GM19025 (cell line): ENCODE measurements around the gene ZNF101.

Source experiments
- ATAC-seq: cut with Tn5 transposase; IDR thresholded peaks from one replicate; pipeline ENCODE4 v1.9.1; 2021; ENCODE audit warnings: mild to moderate bottlenecking, low read depth, moderate library complexity; ENCODE audit not compliant: unreplicated experiment

The ZNF101 gene

GRCh38 chr19:19668230-19669012 lies at the start of gene ZNF101:
Gene ZNF101, plus strand, starts transcription at chr19:19668839. Its CDS starts 125 bp downstream, at chr19:19668964.
- ATAC-seq: peak; percentile 61

DNA sequence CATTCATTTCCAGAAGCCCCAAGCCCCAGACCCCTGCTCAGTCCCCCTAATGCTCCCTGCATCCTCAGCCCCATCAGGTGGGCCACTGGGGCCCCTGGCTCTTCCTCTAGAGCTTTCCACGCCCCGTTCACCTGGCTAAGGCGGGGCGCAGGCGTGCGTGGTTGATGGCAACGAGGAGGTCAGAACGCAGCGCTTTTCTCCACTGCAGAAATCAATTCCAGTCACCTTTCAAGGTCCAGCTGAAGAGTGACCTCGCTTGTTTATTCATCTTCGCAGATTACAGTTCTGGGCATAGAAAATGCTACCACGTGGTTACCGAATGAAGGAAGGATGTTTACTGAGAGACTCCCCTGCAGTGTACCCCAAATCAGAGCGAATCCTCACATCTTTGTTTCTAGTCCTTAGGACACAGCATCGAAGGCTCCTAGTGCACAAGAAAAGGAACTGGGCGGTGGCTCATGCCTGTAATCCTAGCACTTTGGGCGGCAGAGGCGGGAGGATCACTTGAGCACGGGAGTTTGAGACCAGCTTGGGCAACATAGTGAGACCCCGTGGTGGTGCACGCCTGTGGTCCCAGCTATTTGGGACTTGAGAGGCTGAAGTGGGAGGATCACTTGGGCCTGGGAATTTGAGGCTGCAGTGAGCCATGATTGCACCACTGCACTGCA lies 49.3 kb upstream of the ZNF101 start:
- no peak for ATAC-seq

- no peak for ATAC-seq
Observed at GRCh38 chr19:19619849-19620210, 48.8 kb upstream of the ZNF101 start.

GRCh38 chr19:19623383-19623782 lies 45.3 kb upstream of the ZNF101 start:
- ATAC-seq: no peak

GRCh38 chr19:19624032-19624570 lies 44.5 kb upstream of the ZNF101 start:
- no peak for ATAC-seq

DNA sequence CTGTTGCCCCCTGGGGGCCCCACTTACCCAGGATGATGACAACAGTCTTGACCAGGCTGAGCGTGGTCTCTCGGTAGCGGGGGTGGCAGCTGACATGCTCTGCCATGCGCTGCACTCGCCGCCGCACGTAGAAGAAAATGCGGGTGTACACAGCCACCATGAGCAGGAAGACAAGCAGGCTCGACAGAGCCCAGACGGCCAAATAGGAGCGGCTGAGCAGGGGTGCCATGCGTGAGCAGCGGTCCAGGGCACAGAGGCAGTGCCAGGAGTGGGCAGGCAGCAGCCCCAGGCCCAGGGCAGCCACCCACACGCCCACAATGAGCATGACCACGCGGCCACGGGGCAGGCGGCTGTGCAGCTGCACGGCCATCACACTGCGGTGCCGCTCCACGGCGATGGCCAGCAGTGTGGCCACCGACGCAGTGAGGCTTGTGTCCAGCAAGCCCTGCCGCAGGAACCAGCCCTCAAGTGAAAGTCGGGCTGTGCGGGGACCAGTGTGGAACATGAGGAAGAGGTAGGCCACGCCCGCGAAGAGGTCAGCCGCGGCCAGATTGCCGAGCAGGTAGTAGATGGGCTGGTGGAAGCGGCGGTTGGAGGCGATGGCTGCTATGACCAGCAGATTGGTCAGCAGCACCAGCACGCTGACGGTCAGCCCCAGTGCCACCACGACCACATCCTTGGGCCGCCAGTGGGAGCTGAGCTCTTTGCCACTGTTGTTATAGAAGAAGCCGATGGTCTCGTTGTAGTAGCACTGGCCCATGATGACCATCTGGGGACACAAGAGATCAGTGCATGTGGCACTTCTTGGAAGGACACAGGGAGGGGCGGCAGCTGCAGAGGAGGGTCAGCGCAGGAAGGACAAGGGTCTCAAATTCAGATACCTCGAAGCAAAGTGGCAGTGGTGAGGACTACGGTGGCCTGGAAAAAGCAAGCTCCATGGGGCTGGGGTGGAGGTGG lies 41.8 kb upstream of the ZNF101 start:
- no peak for ATAC-seq

- peak; percentile 64 for ATAC-seq
Observed at GRCh38 chr19:19627621-19628500, 40.8 kb upstream of the ZNF101 start, which contains the start of gene LPAR2. Gene LPAR2, minus strand, starts transcription at chr19:19628220. Its CDS starts 945 bp downstream, at chr19:19627275.

- peak; percentile 8 for ATAC-seq
Observed at GRCh38 chr19:19628501-19629134, 40.0 kb upstream of the ZNF101 start.

DNA sequence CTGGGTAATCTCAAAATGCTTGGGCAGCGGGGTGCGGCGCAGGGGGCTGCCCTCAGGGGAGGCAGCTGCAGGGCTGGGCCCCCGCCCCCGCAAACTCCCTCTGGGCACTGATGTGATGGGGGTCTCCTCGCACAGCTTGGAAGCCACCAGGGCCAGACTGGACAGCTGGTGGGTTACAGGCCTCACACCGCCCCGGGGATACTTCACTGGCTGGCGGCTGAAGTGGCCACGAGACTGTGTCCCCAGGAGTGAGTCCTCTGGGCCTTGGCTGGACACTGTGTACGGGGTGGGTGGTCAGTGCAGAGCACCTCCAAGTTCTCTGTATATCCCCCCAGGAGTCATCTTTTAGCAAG lies 38.6 kb upstream of the ZNF101 start:
- no peak for ATAC-seq

- no peak for ATAC-seq
Observed at GRCh38 chr19:19630426-19630825, 38.2 kb upstream of the ZNF101 start.

DNA sequence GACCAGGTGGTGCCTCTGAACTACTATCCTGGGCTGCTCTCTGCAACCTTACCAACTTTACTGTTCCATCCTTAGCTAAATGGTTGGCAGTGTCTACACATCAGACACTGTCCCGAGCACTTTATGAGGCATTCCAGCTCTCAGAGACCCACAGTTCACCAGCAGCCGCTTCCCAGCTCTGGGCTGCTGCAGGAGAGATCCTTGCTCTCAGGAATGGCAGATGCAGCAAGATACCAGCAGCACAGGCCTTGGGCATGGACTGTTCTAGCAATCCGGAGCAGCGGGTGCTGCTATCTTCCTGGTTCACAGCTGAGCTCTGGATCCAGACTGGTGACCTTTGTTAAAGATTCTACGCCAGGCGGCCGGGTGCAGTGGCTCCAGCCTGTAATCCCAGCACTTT lies 37.3 kb upstream of the ZNF101 start:
- no peak for ATAC-seq

DNA sequence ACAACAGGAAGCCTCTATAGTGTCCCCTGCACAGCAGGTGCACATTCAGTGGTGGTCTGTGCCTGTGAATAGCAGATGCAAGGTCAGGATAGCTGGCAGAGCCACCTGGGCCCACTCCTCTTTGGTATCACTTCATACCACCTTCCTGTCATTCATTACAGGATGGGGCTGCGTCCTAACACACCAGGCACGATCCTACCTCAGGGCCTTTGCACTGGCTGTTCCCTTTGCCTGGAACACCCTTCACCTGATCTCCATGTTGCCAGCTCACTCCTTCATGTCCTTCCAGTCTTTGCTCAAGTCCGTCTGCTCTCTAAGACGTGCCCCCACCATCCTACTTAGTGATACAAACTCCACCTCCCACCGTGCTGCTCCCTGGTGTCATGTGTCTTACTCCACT lies 36.0 kb upstream of the ZNF101 start:
- no peak for ATAC-seq

GRCh38 chr19:19633711-19634515 lies 34.7 kb upstream of the ZNF101 start:
- no peak for ATAC-seq

DNA sequence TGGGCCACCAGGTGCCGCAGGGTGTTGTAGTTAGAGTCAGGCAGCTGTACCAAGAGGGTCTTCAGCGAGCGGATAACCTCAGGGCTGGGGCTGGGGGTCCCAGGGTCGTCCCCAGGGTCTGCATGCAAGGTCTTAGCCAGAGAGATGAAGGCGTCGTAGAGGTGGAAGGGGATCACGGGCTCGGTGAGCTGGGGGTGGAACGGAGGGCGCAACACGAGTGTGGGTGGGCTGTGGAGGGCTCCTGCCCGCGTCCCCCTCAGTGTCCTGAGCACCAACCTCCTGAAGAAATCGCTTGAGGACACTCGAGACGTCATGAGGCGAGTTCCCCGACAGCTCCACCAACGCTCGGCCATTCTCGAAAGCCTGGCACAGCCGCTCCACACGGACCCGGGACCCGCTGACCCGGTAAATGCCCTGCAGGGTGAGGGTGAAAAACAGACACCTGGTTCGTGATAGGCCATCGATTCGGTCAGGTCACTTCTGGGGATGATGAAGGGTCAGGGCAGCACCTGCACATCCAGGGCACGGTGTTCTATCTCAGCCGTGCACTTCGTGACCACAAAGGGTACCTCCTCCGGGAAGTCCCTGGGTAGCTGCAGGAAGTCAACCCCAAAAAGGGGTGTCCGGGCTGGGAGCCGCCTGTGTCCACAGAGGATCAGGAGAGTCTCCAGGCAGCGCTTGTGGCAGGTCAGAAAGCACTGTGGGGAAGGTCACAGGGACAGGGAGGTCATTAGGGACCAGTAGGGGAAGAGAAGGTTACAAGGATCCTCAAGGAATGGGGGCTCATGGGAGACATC lies 33.9 kb upstream of the ZNF101 start:
- no peak for ATAC-seq

- no peak for ATAC-seq
Observed at GRCh38 chr19:19635313-19635702, 33.3 kb upstream of the ZNF101 start.

GRCh38 chr19:19636573-19637185 lies 32.0 kb upstream of the ZNF101 start:
- ATAC-seq: no peak

DNA sequence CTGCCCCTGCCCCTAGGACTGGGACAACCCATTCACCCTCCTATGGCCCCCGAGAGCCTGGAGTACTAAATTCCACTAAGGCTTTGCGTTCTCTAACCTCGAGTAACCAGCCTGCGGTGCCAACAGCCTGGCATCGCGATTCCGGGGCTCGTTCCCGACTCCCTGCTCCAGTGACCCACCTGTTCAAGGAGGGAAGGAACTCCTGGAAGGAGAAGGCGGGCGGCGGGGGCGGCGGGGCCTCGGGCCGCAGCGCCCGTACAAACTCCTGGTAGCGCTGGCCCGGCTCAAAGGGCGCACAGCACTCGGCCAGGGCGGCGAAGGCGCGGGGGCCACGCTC lies 31.5 kb upstream of the ZNF101 start:
- no peak for ATAC-seq
